ENCODE measurements around the gene GSX1.
"Not testable (repeated sequence)": the region's sequence is repeated elsewhere in the genome, so short reads cannot be mapped to it uniquely, and the experiment has no call there.

Gene GSX1

DNA sequence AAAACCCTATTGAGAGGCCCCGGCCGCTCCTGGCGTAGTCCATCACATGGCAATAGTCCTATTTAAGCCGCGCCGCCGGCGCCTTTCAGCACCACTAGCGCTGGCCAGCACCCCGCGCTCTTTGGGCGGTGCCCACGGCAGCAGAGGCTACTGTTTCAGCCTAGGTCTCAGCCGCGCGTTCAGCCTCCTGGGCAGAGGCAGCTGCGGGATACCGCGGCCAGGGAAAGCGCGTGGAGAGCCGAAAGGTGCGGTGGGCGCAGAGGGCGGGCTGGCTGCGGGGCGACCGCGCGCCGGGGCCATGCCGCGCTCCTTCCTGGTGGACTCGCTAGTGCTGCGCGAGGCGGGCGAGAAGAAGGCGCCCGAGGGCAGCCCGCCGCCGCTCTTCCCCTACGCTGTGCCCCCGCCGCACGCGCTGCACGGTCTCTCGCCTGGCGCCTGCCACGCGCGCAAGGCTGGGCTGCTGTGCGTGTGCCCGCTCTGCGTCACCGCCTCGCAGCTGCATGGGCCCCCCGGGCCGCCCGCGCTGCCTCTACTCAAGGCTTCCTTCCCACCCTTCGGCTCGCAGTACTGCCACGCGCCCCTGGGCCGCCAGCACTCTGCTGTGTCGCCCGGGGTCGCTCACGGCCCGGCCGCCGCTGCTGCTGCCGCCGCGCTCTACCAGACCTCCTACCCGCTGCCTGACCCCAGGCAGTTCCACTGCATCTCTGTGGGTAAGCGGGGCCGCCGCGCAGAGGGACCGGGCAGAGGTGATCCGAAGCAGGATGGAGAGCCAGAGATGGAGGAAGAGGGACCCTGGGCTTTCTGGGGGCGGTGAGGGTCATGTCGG is at the start of gene GSX1:
Gene GSX1 (plus strand): TSS at position 91 of the 826 bp plus-strand sequence. CDS start 208 bp downstream, at position 299.
- no peak for DNase-seq

DNA sequence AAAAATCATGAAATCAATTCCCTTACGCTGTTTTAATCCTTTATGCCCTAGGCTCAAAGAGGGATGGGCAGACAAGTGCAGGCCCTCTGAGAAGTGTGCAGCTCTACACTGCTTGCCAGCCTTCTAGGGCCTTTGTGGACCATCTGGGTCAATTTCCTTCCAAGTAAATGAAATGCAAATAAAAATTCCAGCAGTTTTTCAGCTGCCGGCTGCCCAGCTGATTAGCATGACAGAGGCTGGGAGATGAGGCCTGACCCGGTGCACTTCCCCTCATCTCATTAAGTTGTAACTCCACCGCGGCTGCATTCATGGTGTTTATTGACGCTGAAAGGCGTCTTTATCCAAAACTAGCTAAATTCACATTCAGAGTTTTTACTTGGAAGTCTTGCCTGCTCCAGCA is 47.5 kb upstream of the GSX1 start:
- no peak for DNase-seq

DNA sequence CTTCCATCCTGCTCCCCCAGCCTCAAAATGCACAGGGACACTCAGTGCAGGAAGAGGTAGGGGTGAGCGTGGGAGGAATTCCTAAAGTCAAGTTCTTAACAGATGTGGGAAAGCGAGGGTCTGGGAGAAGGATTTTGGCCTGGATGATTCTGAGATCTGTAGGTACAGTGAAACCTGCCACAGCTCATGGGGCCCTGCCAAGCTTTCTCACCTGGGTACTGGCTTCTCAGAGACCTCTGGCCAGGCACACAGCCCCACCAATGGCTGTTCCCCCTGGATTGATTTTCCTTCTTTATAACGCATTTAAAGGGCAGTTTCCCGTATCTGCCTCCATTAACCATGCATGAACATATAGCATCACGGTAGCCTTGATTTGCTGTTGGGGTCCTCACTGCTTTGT is 47.0 kb upstream of the GSX1 start:
- no peak for DNase-seq

DNA sequence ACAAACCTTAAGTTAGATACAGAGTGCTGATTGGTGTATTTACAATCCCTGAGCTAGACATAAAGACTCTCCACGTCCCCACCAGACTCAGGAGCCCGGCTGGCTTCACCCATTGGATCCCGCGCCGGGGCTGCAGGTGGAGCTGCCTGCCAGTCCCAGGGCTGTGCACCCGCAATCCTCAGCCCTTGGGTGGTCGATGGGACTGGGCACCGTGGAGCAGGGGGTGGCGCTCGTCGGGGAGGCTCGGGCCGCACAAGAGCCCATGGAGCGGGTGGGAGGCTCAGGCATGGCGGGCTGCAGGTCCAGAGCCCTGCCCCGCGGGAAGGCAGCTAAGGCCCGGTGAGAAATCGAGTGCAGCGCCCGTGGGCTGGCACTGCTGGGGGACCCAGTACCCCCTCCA is 44.1 kb upstream of the GSX1 start:
- DNase-seq, result not testable (repeated sequence)

DNA sequence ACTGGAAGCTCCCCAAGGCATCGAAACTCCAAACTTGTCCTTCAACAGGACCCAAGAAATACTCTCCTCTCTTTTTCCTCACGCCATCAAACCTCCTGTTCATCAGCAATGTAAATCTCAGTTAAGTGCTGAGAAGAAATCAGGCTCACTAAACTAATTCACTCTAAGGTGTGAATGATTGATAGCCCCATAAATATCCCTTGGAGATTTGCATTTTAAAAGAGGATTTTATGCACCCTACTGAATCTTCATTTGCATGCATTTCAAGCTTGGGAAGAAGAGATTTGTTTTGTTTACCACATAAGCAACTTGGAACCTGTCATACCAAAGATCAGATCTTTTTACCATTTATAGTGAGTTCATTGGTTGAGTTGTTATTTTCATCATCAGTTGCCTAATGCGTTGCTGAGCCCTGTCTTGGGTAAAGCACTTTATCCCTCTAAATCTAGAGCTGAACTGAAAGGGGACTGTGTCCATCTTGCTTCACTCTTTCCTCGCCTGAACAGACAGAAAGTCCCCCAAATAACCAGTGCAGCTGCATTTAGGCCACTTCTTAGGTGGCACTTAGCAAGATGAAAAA is 40.2 kb upstream of the GSX1 start:
- DNase-seq, result no peak

DNA sequence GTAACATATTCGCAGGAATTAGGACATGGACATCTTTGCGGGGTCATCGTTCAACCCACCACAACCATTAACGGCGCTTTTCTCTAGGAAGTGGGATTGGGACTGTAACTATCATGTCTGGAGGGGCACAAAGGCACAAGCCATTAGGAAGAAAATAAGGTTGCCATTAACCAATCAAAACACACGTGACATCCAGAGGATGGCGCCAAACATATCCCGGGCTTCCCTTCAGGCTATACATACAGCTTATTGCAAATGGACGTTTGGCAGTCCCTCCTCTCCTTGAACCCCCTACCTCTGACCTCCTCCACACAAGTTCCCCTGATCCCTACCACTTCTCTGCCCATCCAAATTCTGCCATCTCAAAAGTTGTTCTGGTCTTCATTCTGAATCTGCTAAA is 26.6 kb upstream of the GSX1 start:
- no peak for DNase-seq

DNA sequence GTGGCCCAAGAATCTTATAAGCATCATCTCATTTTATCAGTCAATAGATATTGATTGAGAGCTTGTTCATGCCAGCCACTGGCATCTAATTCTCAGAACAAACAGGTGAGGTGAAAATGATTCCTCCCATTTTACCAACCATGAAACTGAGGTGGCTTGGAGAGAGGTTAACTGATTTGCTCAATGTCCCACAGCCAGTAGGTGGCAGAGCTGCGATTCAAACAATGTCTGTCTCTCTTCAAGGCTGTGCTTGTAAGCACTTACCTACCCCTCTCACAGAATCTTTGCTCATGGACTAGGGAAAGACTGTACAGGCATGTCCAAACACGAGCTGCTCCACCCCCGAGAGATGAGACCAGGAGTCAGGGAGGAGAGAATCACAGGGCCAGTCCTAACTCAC is 21.5 kb upstream of the GSX1 start:
- DNase-seq, result no peak

DNA sequence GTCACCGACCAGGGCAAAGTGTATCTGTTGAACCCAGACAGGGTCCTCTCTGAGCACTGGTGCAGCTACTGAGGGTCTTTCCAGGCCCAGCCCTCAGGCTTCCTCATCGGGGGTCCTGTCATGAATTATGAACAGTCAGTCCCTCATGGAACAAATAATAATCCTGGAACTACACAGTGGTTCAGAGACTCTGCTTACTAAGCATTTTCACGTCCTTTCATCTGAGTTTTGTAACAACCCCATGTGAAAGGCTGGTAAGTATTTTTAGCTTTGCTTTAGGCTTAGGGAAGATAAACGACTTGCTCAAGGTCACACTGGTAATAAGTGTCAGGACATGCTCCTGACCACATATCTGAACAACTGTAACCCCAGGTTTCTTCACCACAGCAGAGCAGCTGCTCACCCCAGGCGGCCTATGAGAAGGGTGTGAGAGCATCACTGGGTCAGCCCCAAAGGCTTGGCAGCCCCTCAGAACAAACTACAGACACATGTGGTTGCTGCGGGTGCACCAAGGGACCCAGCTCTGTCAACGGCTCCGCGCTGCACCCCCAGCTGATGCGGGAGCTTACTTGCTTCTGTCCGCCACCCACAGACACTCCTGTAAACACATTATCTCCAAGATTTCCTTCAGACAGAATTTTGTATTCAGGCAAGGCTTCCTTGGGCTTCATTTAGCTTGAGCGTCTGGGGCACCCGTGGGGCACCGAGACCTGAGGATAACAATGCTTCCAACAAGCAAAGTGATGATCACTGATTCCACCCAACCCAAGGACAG is 19.4 kb upstream of the GSX1 start:
- DNase-seq, result no peak

DNA sequence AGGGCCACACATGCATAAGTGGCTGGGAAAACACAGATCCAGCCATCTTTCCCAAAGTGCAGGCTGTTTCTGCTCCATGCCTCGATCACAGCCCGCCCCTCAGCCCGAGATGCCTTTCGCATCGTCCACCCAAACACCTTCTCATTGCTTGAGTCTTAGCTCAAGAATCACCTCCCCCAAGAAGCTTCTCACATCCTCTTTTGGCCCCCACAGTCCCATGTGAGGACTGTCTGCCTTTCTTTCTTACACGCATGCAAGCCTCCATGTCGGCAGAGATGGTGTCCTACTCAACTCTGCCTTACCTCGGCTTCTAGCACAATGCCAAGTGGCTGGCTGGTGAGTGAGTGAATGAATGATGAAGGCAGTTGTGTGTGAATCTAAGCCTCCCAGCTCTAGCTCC is 18.1 kb upstream of the GSX1 start:
- no peak for DNase-seq

DNA sequence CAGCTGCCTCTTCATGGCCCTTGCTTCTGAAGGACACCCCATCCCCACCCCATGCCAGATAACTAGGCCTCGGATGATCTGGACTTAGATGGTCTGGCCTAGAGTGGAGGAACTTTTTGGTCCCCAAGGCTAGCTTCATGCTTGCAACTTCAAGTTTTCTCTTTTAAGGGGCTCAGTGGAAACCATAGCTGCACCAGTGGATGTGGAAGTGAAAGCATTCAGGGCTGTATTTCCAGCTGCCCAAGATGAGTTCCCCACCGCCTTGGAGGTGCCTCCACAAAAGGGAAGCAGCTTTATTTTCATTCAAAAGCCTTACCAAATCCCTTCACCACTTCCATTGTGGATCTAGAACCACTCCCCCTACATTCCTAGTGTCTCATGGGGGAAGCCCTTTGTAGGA is 17.6 kb upstream of the GSX1 start:
- no peak for DNase-seq

DNA sequence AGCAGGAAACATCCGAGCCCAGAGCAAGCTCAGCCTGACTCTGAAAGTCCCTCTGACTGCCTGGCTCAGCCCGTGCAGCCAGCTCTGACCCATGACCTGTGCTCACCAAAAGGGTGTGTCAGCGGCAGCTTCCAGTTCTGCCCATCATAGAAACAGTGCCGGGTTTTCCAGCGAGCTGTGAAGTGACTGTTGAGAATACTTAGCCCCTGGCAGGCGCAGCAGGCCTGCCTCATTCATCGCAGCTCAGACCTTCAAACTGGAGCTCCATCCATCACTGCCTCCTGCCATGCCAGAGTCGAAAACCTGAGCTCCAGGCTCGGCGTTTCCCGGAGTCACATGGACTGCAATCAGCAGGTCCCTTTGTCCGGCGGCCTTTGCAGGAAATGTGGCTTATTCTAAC is 16.3 kb upstream of the GSX1 start:
- no peak for DNase-seq

DNA sequence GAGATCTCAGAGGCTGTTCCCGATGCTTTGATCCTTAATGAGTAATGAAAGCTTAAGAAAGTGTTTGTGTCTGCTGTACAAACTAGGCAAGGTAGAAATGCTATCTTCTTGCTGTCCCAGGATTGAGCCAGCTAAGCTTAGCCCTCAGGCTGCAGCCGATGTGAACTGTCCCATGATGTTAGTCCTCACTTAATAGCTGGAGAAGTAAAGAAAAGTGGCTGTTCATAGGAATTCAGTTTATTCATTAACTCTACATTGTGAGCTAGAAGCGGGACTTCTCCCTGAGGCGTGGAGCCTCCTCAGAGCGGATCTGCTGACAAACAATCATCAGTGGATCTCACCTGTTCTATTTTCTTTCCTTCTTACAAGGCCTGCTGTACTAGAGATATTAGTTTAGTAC is 10.1 kb upstream of the GSX1 start:
- no peak for DNase-seq

DNA sequence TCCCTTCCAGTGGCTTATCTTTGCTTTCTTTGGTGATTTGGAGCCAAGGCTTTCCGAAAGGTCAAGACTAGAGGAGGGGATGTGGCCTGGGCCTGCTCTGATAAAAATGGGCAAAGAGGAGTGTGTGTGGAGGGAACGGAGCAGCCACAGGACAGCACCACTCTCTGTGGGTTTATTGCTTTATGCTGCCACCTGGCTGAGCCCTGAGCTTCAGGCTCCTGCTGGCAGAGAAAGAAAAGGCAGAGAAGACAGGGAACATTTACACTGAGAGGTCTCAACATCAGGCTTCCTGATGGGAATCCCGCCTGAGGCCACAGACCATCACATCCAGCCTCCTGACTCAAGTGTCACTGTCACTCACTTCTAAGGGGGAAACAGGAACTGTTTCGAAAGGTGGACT is 9.2 kb upstream of the GSX1 start:
- DNase-seq, result no peak

DNA sequence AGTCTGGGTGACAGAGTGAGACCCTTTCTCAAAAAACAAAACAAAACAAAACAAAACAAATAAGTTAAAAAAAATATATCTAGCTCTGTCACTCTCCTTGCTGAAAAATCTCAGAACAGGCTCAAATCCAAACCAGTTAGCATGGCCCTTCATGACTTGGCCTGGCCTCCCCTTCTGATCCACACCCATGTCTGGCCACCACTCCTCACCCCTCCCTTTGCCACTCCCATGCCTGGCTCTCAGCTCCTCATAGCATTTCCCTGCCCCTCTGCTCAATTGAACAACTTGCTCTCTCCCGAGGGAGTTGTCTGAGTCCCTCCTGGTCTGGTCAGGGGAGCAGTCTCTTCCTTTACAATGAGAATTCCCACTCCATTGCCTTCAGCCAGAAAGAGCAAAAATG is 4.0 kb upstream of the GSX1 start:
- DNase-seq, result no peak

DNA sequence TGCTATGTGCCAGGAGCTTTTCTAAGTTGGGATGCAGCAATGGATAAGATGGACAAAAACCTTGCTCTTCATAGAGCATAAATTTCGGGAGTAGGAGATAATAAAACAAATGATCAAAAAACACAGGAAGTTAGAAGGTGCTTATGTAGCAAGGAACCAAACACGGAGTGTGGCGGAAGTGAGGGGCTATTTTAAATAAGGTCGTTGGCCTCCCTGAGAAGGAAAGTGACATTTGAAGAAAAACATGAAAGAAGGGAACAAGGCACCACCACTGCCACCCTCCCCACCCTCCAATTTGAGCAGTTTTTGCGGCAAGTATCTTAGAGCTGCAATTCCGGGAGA is 3.2 kb upstream of the GSX1 start:
- DNase-seq, result no peak

DNA sequence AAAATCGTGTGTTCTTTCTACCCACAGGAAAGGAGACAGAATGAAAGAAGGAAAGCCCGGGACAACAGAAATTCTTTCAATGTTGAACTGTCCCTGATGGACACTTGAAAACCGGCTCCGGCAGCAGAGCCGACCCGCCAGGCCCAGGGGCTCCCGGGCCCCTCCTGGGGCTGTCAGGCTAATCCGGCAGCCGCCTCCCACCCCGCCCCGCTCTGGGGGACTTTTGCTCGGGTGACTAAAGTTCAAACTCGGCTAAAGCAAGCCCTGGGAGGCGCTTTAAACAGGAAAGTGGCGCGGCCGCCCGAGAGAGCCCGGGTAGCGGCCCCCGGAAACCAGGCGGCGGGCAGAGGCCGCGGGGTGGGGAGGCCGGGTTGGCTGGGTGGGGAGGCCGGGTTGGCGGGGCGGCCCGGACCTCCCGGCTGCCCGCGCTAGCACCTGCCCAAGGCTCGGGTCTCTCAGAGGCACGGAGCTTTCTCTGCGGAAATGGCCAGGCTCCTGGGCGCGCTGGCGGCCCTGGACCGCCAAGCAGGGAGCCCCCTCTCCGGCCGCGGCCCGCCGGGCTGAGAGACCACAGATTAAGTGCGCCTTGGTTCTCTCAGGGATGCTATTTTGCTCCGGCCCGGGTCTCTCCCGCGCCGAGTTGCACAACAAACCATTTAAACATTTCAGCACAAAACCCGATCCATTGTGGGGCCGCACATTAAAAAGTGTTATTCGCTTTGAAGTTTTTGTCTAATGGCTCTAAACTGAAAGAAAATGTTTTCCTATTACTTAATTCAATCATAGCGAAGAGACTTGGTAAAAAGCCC is 2.6 kb upstream of the GSX1 start:
- no peak for DNase-seq

DNA sequence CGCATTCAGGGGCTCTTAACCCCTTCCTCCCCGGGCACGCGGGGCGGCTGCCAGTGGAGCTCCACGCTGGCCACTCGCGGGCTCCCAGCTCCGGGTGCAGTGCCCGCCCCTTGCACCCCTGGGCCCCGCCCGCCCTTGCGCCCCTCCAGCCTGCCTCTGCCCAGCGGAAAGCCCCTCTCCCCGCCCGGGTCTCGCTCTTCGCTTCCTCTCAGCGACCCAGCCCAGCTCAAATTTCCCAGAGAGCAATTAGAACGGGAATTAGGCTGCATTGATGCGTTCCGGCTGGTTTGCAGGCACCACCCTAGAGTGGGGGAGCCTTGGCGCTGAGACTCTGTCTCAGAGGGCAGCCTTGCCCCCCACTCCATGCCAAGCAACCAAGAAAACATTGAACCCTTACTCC is 1.8 kb upstream of the GSX1 start:
- no peak for DNase-seq

DNA sequence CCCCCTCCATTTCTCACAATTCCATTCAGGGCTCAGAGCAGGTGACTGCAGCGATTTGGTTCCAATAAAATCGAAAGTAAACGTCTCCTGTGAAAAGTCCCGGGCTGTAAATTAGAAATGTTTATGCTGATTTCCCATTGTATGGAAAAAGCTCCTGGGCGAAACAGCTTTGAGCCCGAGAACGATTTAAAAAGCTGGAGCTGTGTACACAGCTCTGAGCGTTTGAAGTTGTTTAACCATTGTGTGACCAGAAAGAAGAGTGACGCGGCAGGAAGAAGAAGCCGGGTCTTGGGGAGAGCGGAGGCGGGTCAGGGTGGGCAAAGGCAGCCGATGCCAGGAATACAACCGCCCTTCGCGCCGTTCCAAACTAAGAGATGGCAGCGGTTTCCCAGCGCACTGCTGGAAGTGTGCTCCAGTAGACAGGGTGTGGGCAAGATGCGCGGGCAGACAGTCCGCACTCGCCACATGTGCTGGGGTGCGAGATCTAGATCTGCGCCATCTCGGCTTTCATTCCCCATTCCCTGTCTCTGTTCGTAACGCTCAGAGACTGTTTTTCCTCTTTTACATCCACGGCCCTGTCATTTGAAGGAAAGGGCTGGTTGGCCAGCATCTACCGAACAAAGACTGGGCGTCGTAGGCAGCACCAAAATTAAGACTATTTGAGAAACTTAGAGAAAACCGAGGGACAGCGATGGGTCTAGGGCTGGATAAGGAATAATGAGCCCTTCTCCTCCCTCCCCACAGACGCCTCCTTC is 960 bp upstream of the GSX1 start:
- no peak for DNase-seq

DNA sequence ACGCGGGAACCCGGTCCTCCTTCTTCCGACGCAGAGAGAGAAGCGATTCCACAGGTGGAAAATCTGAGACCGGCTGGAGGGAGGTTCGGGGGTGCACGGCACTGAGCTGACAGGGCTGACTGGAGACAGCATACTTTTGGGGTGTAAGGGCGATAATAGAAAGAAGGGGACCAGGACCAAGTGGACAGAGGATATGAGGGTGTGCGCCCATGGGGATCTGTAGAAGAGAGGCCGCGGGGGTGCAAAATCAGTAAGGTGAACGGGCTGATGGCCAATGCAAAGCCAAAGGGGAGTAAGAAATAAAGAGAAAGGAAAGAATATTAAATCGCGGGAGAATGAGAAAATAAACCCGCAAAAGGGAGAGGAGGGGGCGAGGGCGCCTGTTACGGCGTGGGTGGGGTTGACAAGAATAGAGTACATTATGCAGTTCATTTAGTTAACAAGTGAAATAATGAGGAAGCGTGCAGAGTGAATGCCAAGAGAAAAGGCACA is 336 bp upstream of the GSX1 start:
- no peak for DNase-seq

DNA sequence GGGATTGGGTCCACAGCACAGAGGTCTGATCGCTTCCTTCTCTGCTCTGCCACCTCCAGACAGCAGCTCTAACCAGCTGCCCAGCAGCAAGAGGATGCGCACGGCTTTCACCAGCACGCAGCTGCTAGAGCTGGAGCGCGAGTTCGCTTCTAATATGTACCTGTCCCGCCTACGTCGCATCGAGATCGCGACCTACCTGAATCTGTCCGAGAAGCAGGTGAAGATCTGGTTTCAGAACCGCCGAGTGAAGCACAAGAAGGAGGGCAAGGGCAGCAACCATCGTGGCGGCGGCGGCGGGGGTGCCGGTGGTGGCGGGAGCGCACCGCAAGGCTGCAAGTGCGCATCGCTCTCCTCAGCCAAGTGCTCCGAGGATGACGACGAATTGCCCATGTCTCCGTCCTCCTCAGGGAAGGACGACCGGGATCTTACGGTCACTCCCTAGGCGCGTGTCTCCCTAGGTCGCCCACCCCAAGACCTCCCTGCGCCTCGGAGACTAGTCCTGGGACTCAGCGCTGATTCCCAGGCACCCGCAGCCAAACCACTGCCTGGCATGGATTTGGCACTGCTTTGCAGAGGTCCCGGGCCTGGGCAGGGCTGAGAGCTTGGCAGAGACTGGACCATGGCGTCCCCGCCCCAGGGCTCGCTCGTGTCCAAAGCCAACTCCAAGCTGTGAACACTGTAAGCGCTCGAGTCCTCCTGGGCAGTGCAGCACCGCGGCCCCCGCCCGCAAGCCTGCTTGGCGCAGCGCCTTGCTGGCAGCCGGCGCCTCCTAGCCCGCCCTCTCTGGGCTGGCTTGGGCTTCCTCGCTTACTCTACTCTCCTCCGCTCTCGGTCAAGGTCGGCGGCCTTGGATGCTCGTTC is 1.5 kb downstream of the GSX1 start:
- no peak for DNase-seq

DNA sequence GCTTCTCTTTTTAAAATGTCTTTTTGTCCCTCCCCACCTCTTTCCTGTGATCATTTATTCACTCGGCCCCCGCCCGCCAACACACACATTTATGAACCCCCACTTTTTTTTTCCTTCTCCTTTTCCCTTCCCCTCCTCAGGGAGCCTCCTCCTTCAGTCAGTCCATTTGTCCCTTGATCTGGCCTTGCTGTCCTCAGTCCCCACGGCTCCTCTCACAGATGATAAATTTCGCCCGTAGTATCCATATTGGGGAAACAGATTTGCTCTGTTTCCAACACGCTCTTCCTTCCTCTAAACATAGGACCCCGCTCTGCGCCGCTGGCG is 2.0 kb downstream of the GSX1 start:
- DNase-seq, result no peak
